Neural cell (in vitro differentiated cells): Measurements from ENCODE around the gene ZNF562. TPM values are rescaled to one million over a fixed set of nuclear protein-coding genes. Genes with fewer than 3 reads are reported as not detected.

Source experiments
- H2AFZ ChIP-seq: fragments of 200-600, 300-800 bp; sonication (generic), shearing (Covaris generic); 2 replicates; pipeline ENCODE4 v1.6.0; 2014; ENCODE audit warnings: low read depth, mild to moderate bottlenecking, antibody characterized with exemption, low read length, moderate library complexity
- H3F3A ChIP-seq: fragments of 200-600 bp; shearing (Covaris generic); 2 replicates; pipeline ENCODE4 v1.6.1; 2016; ENCODE audit warnings: mild to moderate bottlenecking, moderate library complexity, mixed read lengths, antibody characterized with exemption, low read length; ENCODE audit not compliant: insufficient read depth, poor library complexity, severe bottlenecking
- H3K27ac ChIP-seq: fragments of 200-600, 300-800 bp; sonication (generic), shearing (Covaris generic); 2 replicates; pipeline ENCODE4 v1.5.1; 2014; ENCODE audit warnings: mild to moderate bottlenecking, low read length, moderate library complexity
- H3K27me3 ChIP-seq: fragments of 300-800, 200-600 bp; sonication (generic), shearing (Covaris generic); 2 replicates; pipeline ENCODE4 v1.6.0; 2014; ENCODE audit warnings: mild to moderate bottlenecking, low read depth, low read length, moderate library complexity; ENCODE audit not compliant: insufficient read depth
- H3K36me3 ChIP-seq: fragments of 300-800, 200-600 bp; sonication (generic), shearing (Covaris generic); 2 replicates; pipeline ENCODE4 v1.5.1; 2014; ENCODE audit warnings: mild to moderate bottlenecking, antibody characterized with exemption, low read length, moderate library complexity; ENCODE audit not compliant: insufficient read depth
- H3K4me2 ChIP-seq: fragments of 300-800, 200-600 bp; sonication (generic), shearing (Covaris generic); 2 replicates; pipeline ENCODE4 v1.6.0; 2014; ENCODE audit warnings: mild to moderate bottlenecking, low read length
- H3K4me3 ChIP-seq: fragments of 300-800, 200-600 bp; sonication (generic), shearing (Covaris generic); 2 replicates; pipeline ENCODE4 v1.5.1; 2014; ENCODE audit warnings: mild to moderate bottlenecking, low read length, moderate library complexity
- H3K79me2 ChIP-seq: fragments of 200-600 bp; shearing (Covaris generic); replicated peaks from 2 replicates; pipeline ENCODE4 v1.6.0; 2014; ENCODE audit warnings: mild to moderate bottlenecking, low read length, moderate library complexity; ENCODE audit not compliant: insufficient read depth
- H3K9ac ChIP-seq: fragments of 300-800, 200-600 bp; sonication (generic), shearing (Covaris generic); 2 replicates; pipeline ENCODE4 v1.6.1; 2016; ENCODE audit warnings: mild to moderate bottlenecking, low read length, mixed read lengths
- H3K9me2 ChIP-seq: fragments of 200-600 bp; shearing (Covaris generic); 2 replicates; pipeline ENCODE4 v1.6.1; 2016; ENCODE audit warnings: mild to moderate bottlenecking, low read length, mixed read lengths; ENCODE audit not compliant: insufficient read depth
- H3K9me3 ChIP-seq: fragments of 200-600, 300-800 bp; sonication (generic), shearing (Covaris generic); 2 replicates; pipeline ENCODE4 v1.6.1; 2016; ENCODE audit warnings: mild to moderate bottlenecking, mixed run types, low read length, moderate library complexity, mixed read lengths
- H4K20me1 ChIP-seq: fragments of 200-600 bp; shearing (Covaris generic); 2 replicates; pipeline ENCODE4 v1.6.1; 2016; ENCODE audit warnings: mild to moderate bottlenecking, mixed run types; ENCODE audit not compliant: insufficient read depth
- EP300 ChIP-seq: fragments of 450-650 bp; conservative IDR thresholded peaks from 2 replicates; pipeline ENCODE4 v1.6.1; 2014; ENCODE audit warnings: antibody characterized with exemption, mild to moderate bottlenecking, moderate library complexity; ENCODE audit not compliant: poor library complexity, severe bottlenecking
- EZH2 ChIP-seq: fragments of 200-600, 300-800 bp; shearing (Covaris generic), sonication (generic); IDR thresholded peaks from 2 replicates; pipeline ENCODE4 v1.6.1; 2014; ENCODE audit warnings: antibody characterized with exemption, low read length, borderline replicate concordance, mild to moderate bottlenecking; ENCODE audit not compliant: insufficient read depth, poor library complexity, severe bottlenecking
- MXI1 ChIP-seq: fragments of 450-650 bp; conservative IDR thresholded peaks from 2 replicates; pipeline ENCODE4 v1.6.1; 2014; ENCODE audit warnings: antibody characterized with exemption, mild to moderate bottlenecking; ENCODE audit not compliant: poor library complexity, severe bottlenecking
- POLR2AphosphoS5 ChIP-seq: IDR thresholded peaks from 2 replicates; pipeline ENCODE4 v1.6.1; 2012
- RAD21 ChIP-seq: fragments of 450-650 bp; conservative IDR thresholded peaks from 2 replicates; pipeline ENCODE4 v1.6.1; 2014; ENCODE audit warnings: antibody characterized with exemption, mild to moderate bottlenecking, moderate library complexity
- SMC3 ChIP-seq: fragments of 450-650 bp; conservative IDR thresholded peaks from 2 replicates; pipeline ENCODE4 v1.6.1; 2014; ENCODE audit warnings: antibody characterized with exemption, mild to moderate bottlenecking, moderate library complexity; ENCODE audit not compliant: poor library complexity
- TAF1 ChIP-seq: IDR thresholded peaks from 2 replicates; pipeline ENCODE4 v1.6.1; 2012; ENCODE audit warnings: low read depth
- polyA plus RNA-seq: library from polyadenylated mRNA; depleted of rRNA; stranded (reverse); fragments of >200 nt; gene quantifications from 2 replicates; pipeline ENCODE4 v1.2.3, GENCODE V29; 2014
- TF ChIP-seq, protein P1 (sequence below): fragments of 450-650 bp; IDR thresholded peaks from 2 replicates; pipeline ENCODE4 v1.5.1; 2014; ENCODE audit warnings: antibody characterized with exemption, mild to moderate bottlenecking, moderate library complexity; ENCODE audit not compliant: poor library complexity, severe bottlenecking
- TF ChIP-seq, protein P2 (sequence below): IDR thresholded peaks from 2 replicates; pipeline ENCODE4 v1.6.1; 2012; ENCODE audit warnings: borderline replicate concordance

The ZNF562 gene
- polyA plus RNA-seq, 1 donor from 2014 or later, result 0.01 TPM

DNA sequence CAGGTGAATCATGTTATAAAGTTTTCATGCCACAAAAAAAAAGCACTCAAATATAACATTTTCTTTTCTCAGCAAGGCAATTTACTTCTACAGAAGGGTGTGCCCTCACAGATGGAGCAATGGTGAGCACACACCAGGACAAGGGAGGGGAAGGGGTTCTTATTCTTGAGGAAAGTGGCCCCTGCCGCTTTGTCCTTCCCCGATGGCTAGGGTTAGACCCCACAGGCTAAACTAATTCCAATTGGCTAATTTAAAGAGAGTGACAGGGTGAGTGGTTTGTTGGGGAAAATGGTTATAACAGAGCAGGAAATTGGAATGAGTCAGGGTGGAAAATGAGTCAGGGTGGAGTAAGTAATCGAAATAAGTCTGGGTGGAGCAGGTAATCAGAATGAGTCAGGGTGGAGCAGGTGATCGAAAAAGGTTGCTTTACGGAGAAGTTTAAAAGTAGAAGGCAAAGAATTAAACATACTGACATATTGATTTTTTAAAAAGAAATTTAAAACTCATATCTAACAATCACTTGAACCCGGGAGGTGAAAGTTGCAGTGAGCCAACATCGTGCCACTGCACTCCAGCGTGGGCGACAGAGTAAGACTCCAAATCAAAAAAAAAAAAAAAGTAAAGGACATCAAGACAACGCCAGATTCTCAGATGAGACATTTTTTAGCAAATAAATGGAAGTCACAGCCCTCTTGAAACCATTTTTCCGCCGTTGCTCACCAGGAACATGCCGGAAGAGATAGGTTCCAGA is 813 bp downstream of the ZNF562 start:
- Histone ChIP-seq H3K4me2 (no peak overlapping the region), H3K9me3 (no peaks in the 10 kb centered on the region), H3K9me2 (no peaks in the 10 kb centered on the region), H4K20me1 (no peaks in the 10 kb centered on the region), H3K36me3 (no peaks in the 10 kb centered on the region), H3K4me3 (no peak overlapping the region), H3K27me3 (no peaks in the 10 kb centered on the region), H3F3A (no peaks in the 10 kb centered on the region), H2AFZ (no peak overlapping the region), H3K9ac (no peak overlapping the region), H3K27ac (no peak overlapping the region), H3K79me2 (no peaks in the 10 kb centered on the region)
- TF ChIP-seq TAF1 (no peak), MXI1 (no peak), SMC3 (no peak), POLR2AphosphoS5 (no peak), RAD21 (no peak), EP300 (no peak), EZH2 (no peak)
- TF ChIP-seq, protein P1, sequence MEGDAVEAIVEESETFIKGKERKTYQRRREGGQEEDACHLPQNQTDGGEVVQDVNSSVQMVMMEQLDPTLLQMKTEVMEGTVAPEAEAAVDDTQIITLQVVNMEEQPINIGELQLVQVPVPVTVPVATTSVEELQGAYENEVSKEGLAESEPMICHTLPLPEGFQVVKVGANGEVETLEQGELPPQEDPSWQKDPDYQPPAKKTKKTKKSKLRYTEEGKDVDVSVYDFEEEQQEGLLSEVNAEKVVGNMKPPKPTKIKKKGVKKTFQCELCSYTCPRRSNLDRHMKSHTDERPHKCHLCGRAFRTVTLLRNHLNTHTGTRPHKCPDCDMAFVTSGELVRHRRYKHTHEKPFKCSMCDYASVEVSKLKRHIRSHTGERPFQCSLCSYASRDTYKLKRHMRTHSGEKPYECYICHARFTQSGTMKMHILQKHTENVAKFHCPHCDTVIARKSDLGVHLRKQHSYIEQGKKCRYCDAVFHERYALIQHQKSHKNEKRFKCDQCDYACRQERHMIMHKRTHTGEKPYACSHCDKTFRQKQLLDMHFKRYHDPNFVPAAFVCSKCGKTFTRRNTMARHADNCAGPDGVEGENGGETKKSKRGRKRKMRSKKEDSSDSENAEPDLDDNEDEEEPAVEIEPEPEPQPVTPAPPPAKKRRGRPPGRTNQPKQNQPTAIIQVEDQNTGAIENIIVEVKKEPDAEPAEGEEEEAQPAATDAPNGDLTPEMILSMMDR, result no peak
- TF ChIP-seq, protein P2, sequence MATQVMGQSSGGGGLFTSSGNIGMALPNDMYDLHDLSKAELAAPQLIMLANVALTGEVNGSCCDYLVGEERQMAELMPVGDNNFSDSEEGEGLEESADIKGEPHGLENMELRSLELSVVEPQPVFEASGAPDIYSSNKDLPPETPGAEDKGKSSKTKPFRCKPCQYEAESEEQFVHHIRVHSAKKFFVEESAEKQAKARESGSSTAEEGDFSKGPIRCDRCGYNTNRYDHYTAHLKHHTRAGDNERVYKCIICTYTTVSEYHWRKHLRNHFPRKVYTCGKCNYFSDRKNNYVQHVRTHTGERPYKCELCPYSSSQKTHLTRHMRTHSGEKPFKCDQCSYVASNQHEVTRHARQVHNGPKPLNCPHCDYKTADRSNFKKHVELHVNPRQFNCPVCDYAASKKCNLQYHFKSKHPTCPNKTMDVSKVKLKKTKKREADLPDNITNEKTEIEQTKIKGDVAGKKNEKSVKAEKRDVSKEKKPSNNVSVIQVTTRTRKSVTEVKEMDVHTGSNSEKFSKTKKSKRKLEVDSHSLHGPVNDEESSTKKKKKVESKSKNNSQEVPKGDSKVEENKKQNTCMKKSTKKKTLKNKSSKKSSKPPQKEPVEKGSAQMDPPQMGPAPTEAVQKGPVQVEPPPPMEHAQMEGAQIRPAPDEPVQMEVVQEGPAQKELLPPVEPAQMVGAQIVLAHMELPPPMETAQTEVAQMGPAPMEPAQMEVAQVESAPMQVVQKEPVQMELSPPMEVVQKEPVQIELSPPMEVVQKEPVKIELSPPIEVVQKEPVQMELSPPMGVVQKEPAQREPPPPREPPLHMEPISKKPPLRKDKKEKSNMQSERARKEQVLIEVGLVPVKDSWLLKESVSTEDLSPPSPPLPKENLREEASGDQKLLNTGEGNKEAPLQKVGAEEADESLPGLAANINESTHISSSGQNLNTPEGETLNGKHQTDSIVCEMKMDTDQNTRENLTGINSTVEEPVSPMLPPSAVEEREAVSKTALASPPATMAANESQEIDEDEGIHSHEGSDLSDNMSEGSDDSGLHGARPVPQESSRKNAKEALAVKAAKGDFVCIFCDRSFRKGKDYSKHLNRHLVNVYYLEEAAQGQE, result no peak

DNA sequence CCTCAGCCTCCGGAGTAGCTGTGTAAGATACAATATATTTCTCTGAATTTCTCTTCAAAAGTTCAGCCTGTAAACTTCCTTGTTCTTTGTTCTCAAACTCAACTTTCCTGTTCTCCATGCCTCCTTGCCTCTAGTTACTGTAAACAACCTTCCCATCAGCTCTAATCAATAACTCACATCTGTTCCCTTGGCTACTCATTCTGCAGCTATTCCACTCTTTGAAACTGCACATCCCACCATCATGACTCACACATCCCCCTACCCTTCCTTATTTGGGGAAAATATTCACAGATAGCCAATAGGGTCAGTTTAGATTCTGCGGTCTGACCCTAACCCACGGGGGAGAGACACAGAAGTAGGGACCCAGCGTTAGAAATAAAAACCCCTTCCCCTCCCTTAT is 2.0 kb downstream of the ZNF562 start:
- H2AFZ ChIP-seq, result no peak overlapping the region
- no peaks in the 10 kb centered on the region for H3K79me2 ChIP-seq
- H3K9ac ChIP-seq, result no peak overlapping the region
- no peaks in the 10 kb centered on the region for H4K20me1 ChIP-seq
- H3F3A ChIP-seq, result no peaks in the 10 kb centered on the region
- no peak overlapping the region for H3K4me2 ChIP-seq
- H3K27ac ChIP-seq, result no peak overlapping the region
- TF ChIP-seq RAD21 (no peak), MXI1 (no peak), TAF1 (no peak), EP300 (no peak), EZH2 (no peak), SMC3 (no peak)
- TF ChIP-seq, protein P2, result no peak
- TF ChIP-seq, protein P1, result no peak
- no peaks in the 10 kb centered on the region for H3K36me3 ChIP-seq
- no peak overlapping the region for H3K4me3 ChIP-seq
- no peaks in the 10 kb centered on the region for H3K27me3 ChIP-seq
- H3K9me3 ChIP-seq, result peaks cover 5% of the 10 kb centered on the region
- H3K9me2 ChIP-seq, result no peaks in the 10 kb centered on the region
